H1 (cell line): Measurements from ENCODE around the gene ANKRD36C.
"Not testable (repeated sequence)": the region's sequence is repeated elsewhere in the genome, so short reads cannot be mapped to it uniquely, and the experiment has no call there.

ENCODE experiments used
- BACH1 ChIP-seq: IDR thresholded peaks from 2 replicates; pipeline ENCODE4 v1.6.1; 2012; ENCODE audit warnings: low read length, improper control_type of control experiment
- EZH2 ChIP-seq: fragments of 200-600 bp; sonication (generic); IDR thresholded peaks from 2 replicates; pipeline ENCODE4 v1.7.1; 2012; ENCODE audit warnings: low read depth, mild to moderate bottlenecking, moderate library complexity, low read length, inconsistent platforms; ENCODE audit not compliant: severe bottlenecking
- FOSL1 ChIP-seq: IDR thresholded peaks from 2 replicates; pipeline ENCODE4 v1.6.1; 2011; ENCODE audit warnings: mild to moderate bottlenecking, low read depth, low read length, moderate library complexity; ENCODE audit not compliant: insufficient read depth
- GABPA ChIP-seq: IDR thresholded peaks from 2 replicates; pipeline ENCODE4 v1.6.1; 2011; ENCODE audit warnings: mild to moderate bottlenecking, low read length, moderate library complexity, borderline replicate concordance; ENCODE audit not compliant: insufficient read depth
- RBBP5 ChIP-seq: IDR thresholded peaks from 2 replicates; pipeline ENCODE4 v1.7.1; 2012; ENCODE audit warnings: low read depth, mild to moderate bottlenecking, inconsistent platforms, low read length, moderate library complexity, borderline replicate concordance
- RFX5 ChIP-seq: IDR thresholded peaks from 2 replicates; pipeline ENCODE4 v1.6.1; 2011; ENCODE audit warnings: low read depth, low read length, improper control_type of control experiment, borderline replicate concordance
- SP2 ChIP-seq: IDR thresholded peaks from 2 replicates; pipeline ENCODE4 v1.6.1; 2012; ENCODE audit warnings: mild to moderate bottlenecking, low read length, inconsistent platforms
- TBP ChIP-seq: IDR thresholded peaks from 2 replicates; pipeline ENCODE4 v1.6.1; 2011; ENCODE audit warnings: low read depth, low read length, improper control_type of control experiment
- TEAD4 ChIP-seq: IDR thresholded peaks from 2 replicates; pipeline ENCODE4 v1.6.1; 2012; ENCODE audit warnings: low read depth, low read length, inconsistent platforms, mixed read lengths
- YY1 ChIP-seq: IDR thresholded peaks from 2 replicates; pipeline ENCODE4 v1.6.1; 2011; ENCODE audit warnings: low read depth, mild to moderate bottlenecking, low read length
- TF ChIP-seq, protein P1 (sequence below): IDR thresholded peaks from 2 replicates; pipeline ENCODE4 v1.6.1; 2012; ENCODE audit warnings: inconsistent platforms
- TF ChIP-seq, protein P2 (sequence below): IDR thresholded peaks from 2 replicates; pipeline ENCODE4 v1.6.1; 2011; ENCODE audit warnings: low read depth, mild to moderate bottlenecking, low read length; ENCODE audit not compliant: insufficient read depth
- TF ChIP-seq, protein P3 (sequence below), 3 experiments: IDR thresholded peaks; 1 replicate in 2 of 3; 2 replicates in 1 of 3; pipeline versions ENCODE4 v1.5.1 to v1.6.1; 2011; ENCODE audit warnings: low read length in 3 of 3, mild to moderate bottlenecking in 3 of 3, inconsistent platforms in 2 of 3, low read depth in 1 of 3, moderate library complexity in 1 of 3; ENCODE audit not compliant: insufficient read depth in 1 of 3; ENCODE audit errors: control extremely low read depth in 1 of 3
- TF ChIP-seq, protein P4 (sequence below): IDR thresholded peaks from 2 replicates; pipeline ENCODE4 v1.6.1; 2012; ENCODE audit warnings: low read length, inconsistent platforms

DNA sequence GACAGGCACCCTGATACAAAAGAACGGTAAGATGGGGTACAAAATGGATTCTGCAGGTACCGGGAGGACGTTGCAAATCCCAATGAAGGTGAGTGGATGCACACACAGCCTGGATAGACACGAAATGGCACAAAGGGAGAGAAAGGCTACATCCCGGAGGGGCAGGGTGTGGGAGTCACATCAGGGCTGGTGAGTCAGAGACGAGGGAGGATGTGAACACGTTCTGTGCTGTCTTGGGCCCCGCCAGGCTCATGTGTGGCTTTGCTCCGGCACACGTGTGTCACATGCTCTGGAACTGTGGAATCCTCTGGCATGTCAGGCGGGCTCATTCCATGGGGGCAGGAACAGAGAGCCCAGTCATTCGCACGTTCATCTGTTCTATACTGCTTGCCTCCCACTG is 203.0 kb downstream of the ANKRD36C start:
- TF ChIP-seq, protein P1, sequence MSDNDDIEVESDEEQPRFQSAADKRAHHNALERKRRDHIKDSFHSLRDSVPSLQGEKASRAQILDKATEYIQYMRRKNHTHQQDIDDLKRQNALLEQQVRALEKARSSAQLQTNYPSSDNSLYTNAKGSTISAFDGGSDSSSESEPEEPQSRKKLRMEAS = not testable (repeated sequence)
- not testable (repeated sequence) for TF ChIP-seq BACH1, RBBP5, SP2, GABPA, EZH2, YY1, TBP, RFX5, FOSL1, TEAD4
- TF ChIP-seq, protein P2, sequence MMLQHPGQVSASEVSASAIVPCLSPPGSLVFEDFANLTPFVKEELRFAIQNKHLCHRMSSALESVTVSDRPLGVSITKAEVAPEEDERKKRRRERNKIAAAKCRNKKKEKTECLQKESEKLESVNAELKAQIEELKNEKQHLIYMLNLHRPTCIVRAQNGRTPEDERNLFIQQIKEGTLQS = not testable (repeated sequence)
- TF ChIP-seq, protein P3, sequence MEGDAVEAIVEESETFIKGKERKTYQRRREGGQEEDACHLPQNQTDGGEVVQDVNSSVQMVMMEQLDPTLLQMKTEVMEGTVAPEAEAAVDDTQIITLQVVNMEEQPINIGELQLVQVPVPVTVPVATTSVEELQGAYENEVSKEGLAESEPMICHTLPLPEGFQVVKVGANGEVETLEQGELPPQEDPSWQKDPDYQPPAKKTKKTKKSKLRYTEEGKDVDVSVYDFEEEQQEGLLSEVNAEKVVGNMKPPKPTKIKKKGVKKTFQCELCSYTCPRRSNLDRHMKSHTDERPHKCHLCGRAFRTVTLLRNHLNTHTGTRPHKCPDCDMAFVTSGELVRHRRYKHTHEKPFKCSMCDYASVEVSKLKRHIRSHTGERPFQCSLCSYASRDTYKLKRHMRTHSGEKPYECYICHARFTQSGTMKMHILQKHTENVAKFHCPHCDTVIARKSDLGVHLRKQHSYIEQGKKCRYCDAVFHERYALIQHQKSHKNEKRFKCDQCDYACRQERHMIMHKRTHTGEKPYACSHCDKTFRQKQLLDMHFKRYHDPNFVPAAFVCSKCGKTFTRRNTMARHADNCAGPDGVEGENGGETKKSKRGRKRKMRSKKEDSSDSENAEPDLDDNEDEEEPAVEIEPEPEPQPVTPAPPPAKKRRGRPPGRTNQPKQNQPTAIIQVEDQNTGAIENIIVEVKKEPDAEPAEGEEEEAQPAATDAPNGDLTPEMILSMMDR (IDR thresholded peaks at IDR 0.05; ENCODE audit: control extremely low read depth in 1 of 3, insufficient read depth in 1 of 3, low read depth in 1 of 3, low read length in 3 of 3) = not testable (repeated sequence)
- TF ChIP-seq, protein P4, sequence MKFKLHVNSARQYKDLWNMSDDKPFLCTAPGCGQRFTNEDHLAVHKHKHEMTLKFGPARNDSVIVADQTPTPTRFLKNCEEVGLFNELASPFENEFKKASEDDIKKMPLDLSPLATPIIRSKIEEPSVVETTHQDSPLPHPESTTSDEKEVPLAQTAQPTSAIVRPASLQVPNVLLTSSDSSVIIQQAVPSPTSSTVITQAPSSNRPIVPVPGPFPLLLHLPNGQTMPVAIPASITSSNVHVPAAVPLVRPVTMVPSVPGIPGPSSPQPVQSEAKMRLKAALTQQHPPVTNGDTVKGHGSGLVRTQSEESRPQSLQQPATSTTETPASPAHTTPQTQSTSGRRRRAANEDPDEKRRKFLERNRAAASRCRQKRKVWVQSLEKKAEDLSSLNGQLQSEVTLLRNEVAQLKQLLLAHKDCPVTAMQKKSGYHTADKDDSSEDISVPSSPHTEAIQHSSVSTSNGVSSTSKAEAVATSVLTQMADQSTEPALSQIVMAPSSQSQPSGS = not testable (repeated sequence)
